Activated CD4-positive, alpha-beta T cell treated with anti-CD3 and anti-CD28 coated beads, Interleukin-2, amount 50 U/mL, for 48 hours (primary cell): ENCODE results near the gene ST6GALNAC1.
A peak's percentile ranks its signal among the peaks of the same experiment; 100 is the strongest.
"Not testable (repeated sequence)": the region's sequence is repeated elsewhere in the genome, so short reads cannot be mapped to it uniquely, and the experiment has no call there.

Experiments
- DNase-seq, 2 experiments: peaks; one replicate each; pipeline ENCODE4 v3.0.0-alpha.2; 2020

ST6GALNAC1 gene

GRCh38 chr17:76640550-76641380 lies 2.8 kb downstream of the ST6GALNAC1 start:
- DNase-seq, result no peak

- no peak for DNase-seq
Measured at GRCh38 chr17:76638263-76638662, 5.3 kb downstream of the ST6GALNAC1 start.

- not testable (repeated sequence) for DNase-seq
Measured at GRCh38 chr17:76636486-76637206, 6.9 kb downstream of the ST6GALNAC1 start.

GRCh38 chr17:76635659-76636360 lies 7.7 kb downstream of the ST6GALNAC1 start:
- DNase-seq, result no peak

GRCh38 chr17:76635039-76635438 lies 8.5 kb downstream of the ST6GALNAC1 start:
- DNase-seq, result no peak

- DNase-seq, result no peak
Measured at GRCh38 chr17:76633628-76634328, 9.8 kb downstream of the ST6GALNAC1 start.

- DNase-seq, result no peak
Measured at GRCh38 chr17:76631821-76632565, 11.6 kb downstream of the ST6GALNAC1 start.

GRCh38 chr17:76630151-76630550 lies 13.4 kb downstream of the ST6GALNAC1 start:
- no peak for DNase-seq

GRCh38 chr17:76627510-76627909 lies 16.0 kb downstream of the ST6GALNAC1 start:
- DNase-seq, result no peak

GRCh38 chr17:76626442-76626841 lies 17.1 kb downstream of the ST6GALNAC1 start:
- no peak for DNase-seq

- no peak for DNase-seq
Measured at GRCh38 chr17:76625496-76625895, 18.1 kb downstream of the ST6GALNAC1 start.

GRCh38 chr17:76623271-76624146 lies 20.0 kb downstream of the ST6GALNAC1 start:
- peak; percentile 82 to 84 for DNase-seq

- DNase-seq, result no peak
Measured at GRCh38 chr17:76617838-76618237, 25.7 kb downstream of the ST6GALNAC1 start.

- DNase-seq, result no peak
Measured at GRCh38 chr17:76614912-76615617, 28.5 kb downstream of the ST6GALNAC1 start.

GRCh38 chr17:76614064-76614759 lies 29.3 kb downstream of the ST6GALNAC1 start:
- DNase-seq, result peak in 1 of 2 experiments; percentile 16

- DNase-seq, result no peak
Measured at GRCh38 chr17:76612977-76613851, 30.3 kb downstream of the ST6GALNAC1 start.

- DNase-seq, result no peak
Measured at GRCh38 chr17:76612465-76612864, 31.1 kb downstream of the ST6GALNAC1 start.

GRCh38 chr17:76611758-76612157 lies 31.8 kb downstream of the ST6GALNAC1 start:
- DNase-seq, result no peak
